ENCODE results near the gene IRF5. TPM values are rescaled to one million over a fixed set of nuclear protein-coding genes. Genes with fewer than 3 reads are reported as not detected.
"Not testable (repeated sequence)": the region's sequence is repeated elsewhere in the genome, so short reads cannot be mapped to it uniquely, and the experiment has no call there.

The IRF5 gene
- polyA plus RNA-seq, 1 donor from 2014 or later, result not detected

- H3K27ac ChIP-seq (ENCODE audit: low read length), result no peak overlapping the region
- H3K4me3 ChIP-seq (ENCODE audit: low read length), result no peak overlapping the region
- H3K36me3 ChIP-seq (ENCODE audit: insufficient read depth, low read length), result no peaks in the 10 kb centered on the region
- no peak overlapping the region for H3K4me2 ChIP-seq (ENCODE audit: low read length)
- no peaks in the 10 kb centered on the region for H3K9me2 ChIP-seq (ENCODE audit: insufficient read depth, low read length)
- H3K9me3 ChIP-seq (ENCODE audit: low read length), result no peaks in the 10 kb centered on the region
- TF ChIP-seq POLR2AphosphoS5 (IDR thresholded peaks at IDR 0.05), result no peak
- TF ChIP-seq, protein P1, sequence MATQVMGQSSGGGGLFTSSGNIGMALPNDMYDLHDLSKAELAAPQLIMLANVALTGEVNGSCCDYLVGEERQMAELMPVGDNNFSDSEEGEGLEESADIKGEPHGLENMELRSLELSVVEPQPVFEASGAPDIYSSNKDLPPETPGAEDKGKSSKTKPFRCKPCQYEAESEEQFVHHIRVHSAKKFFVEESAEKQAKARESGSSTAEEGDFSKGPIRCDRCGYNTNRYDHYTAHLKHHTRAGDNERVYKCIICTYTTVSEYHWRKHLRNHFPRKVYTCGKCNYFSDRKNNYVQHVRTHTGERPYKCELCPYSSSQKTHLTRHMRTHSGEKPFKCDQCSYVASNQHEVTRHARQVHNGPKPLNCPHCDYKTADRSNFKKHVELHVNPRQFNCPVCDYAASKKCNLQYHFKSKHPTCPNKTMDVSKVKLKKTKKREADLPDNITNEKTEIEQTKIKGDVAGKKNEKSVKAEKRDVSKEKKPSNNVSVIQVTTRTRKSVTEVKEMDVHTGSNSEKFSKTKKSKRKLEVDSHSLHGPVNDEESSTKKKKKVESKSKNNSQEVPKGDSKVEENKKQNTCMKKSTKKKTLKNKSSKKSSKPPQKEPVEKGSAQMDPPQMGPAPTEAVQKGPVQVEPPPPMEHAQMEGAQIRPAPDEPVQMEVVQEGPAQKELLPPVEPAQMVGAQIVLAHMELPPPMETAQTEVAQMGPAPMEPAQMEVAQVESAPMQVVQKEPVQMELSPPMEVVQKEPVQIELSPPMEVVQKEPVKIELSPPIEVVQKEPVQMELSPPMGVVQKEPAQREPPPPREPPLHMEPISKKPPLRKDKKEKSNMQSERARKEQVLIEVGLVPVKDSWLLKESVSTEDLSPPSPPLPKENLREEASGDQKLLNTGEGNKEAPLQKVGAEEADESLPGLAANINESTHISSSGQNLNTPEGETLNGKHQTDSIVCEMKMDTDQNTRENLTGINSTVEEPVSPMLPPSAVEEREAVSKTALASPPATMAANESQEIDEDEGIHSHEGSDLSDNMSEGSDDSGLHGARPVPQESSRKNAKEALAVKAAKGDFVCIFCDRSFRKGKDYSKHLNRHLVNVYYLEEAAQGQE (IDR thresholded peaks at IDR 0.05; ENCODE audit: borderline replicate concordance), result no peak
- TF ChIP-seq EP300 (conservative IDR thresholded peaks at IDR 0.05; ENCODE audit: poor library complexity, severe bottlenecking), result no peak
- TF ChIP-seq, protein P2, sequence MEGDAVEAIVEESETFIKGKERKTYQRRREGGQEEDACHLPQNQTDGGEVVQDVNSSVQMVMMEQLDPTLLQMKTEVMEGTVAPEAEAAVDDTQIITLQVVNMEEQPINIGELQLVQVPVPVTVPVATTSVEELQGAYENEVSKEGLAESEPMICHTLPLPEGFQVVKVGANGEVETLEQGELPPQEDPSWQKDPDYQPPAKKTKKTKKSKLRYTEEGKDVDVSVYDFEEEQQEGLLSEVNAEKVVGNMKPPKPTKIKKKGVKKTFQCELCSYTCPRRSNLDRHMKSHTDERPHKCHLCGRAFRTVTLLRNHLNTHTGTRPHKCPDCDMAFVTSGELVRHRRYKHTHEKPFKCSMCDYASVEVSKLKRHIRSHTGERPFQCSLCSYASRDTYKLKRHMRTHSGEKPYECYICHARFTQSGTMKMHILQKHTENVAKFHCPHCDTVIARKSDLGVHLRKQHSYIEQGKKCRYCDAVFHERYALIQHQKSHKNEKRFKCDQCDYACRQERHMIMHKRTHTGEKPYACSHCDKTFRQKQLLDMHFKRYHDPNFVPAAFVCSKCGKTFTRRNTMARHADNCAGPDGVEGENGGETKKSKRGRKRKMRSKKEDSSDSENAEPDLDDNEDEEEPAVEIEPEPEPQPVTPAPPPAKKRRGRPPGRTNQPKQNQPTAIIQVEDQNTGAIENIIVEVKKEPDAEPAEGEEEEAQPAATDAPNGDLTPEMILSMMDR (IDR thresholded peaks at IDR 0.05; ENCODE audit: poor library complexity, severe bottlenecking), result no peak
- no peak for TF ChIP-seq MXI1 (conservative IDR thresholded peaks at IDR 0.05; ENCODE audit: poor library complexity, severe bottlenecking)
- no peak for TF ChIP-seq RAD21 (conservative IDR thresholded peaks at IDR 0.05)
- no peak for TF ChIP-seq SMC3 (conservative IDR thresholded peaks at IDR 0.05; ENCODE audit: poor library complexity)
- TF ChIP-seq EZH2 (IDR thresholded peaks at IDR 0.05; ENCODE audit: borderline replicate concordance, insufficient read depth, low read length, poor library complexity, severe bottlenecking), result no peak
- no peak for TF ChIP-seq TAF1 (IDR thresholded peaks at IDR 0.05; ENCODE audit: low read depth)
- H3F3A ChIP-seq (ENCODE audit: insufficient read depth, low read length, poor library complexity, severe bottlenecking), result no peaks in the 10 kb centered on the region
- H2AFZ ChIP-seq (ENCODE audit: low read depth, low read length), result no peak overlapping the region
- no peaks in the 10 kb centered on the region for H3K79me2 ChIP-seq (replicated peaks; ENCODE audit: insufficient read depth, low read length)
- no peaks in the 10 kb centered on the region for H4K20me1 ChIP-seq (ENCODE audit: insufficient read depth)
- H3K27me3 ChIP-seq (ENCODE audit: insufficient read depth, low read depth, low read length), result no peaks in the 10 kb centered on the region
- no peak overlapping the region for H3K9ac ChIP-seq (ENCODE audit: low read length)
Measured at GRCh38 chr7:128993419-128993818, 55.7 kb downstream of the IRF5 start.

DNA sequence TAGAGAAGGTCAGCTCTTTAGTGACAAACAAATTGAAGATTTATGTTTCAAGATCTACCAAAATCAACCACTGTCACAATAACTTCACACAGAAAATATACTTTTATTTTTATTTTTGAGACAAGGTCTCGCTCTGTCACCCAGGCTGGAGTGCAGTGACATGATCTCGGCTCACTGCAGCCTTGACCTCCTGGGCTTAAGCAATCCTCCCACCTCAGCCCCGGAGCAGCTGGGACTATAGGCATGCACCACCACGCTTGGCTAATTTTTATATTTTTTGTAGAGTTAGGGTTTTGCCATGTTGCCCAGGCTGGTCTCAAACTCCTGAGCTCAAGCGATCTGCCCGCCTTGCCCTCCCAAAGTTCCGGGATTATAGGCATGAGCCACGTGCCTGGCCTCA is 56.8 kb downstream of the IRF5 start:
- not testable (repeated sequence) for H3F3A ChIP-seq (ENCODE audit: insufficient read depth, low read length, poor library complexity, severe bottlenecking); H3K27ac ChIP-seq (ENCODE audit: low read length); H3K27me3 ChIP-seq (ENCODE audit: insufficient read depth, low read depth, low read length); H3K79me2 ChIP-seq (replicated peaks; ENCODE audit: insufficient read depth, low read length); H3K4me2 ChIP-seq (ENCODE audit: low read length); H2AFZ ChIP-seq (ENCODE audit: low read depth, low read length); H4K20me1 ChIP-seq (ENCODE audit: insufficient read depth); H3K9me3 ChIP-seq (ENCODE audit: low read length); H3K9ac ChIP-seq (ENCODE audit: low read length); H3K4me3 ChIP-seq (ENCODE audit: low read length); H3K36me3 ChIP-seq (ENCODE audit: insufficient read depth, low read length); H3K9me2 ChIP-seq (ENCODE audit: insufficient read depth, low read length)

GRCh38 chr7:128997181-128997580 is 59.5 kb downstream of the IRF5 start:
- no peak overlapping the region for H3K9ac ChIP-seq (ENCODE audit: low read length)
- H3K36me3 ChIP-seq (ENCODE audit: insufficient read depth, low read length), result no peaks in the 10 kb centered on the region

More at GRCh38 chr7:128997181-128997580, 59.5 kb downstream of the IRF5 start:
- H2AFZ ChIP-seq (ENCODE audit: low read depth, low read length), result no peak overlapping the region
- no peak overlapping the region for H3K4me3 ChIP-seq (ENCODE audit: low read length)
- no peaks in the 10 kb centered on the region for H3K9me2 ChIP-seq (ENCODE audit: insufficient read depth, low read length)
- H3K27ac ChIP-seq (ENCODE audit: low read length), result no peak overlapping the region
- no peaks in the 10 kb centered on the region for H3K27me3 ChIP-seq (ENCODE audit: insufficient read depth, low read depth, low read length)
- no peaks in the 10 kb centered on the region for H4K20me1 ChIP-seq (ENCODE audit: insufficient read depth)
- H3K4me2 ChIP-seq (ENCODE audit: low read length), result no peak overlapping the region
- no peaks in the 10 kb centered on the region for H3F3A ChIP-seq (ENCODE audit: insufficient read depth, low read length, poor library complexity, severe bottlenecking)
- no peaks in the 10 kb centered on the region for H3K79me2 ChIP-seq (replicated peaks; ENCODE audit: insufficient read depth, low read length)
- no peaks in the 10 kb centered on the region for H3K9me3 ChIP-seq (ENCODE audit: low read length)
- TF ChIP-seq EP300 (conservative IDR thresholded peaks at IDR 0.05; ENCODE audit: poor library complexity, severe bottlenecking), result no peak
- no peak for TF ChIP-seq TAF1 (IDR thresholded peaks at IDR 0.05; ENCODE audit: low read depth)
- TF ChIP-seq POLR2AphosphoS5 (IDR thresholded peaks at IDR 0.05), result no peak

Small RNAs within 50 kb of the gene (small RNA-seq; reads per million reads assigned to genes)
- gene RN7SL306P, result 0 reads per million in 3 experiments

Other genes with a start within 250 kb of the IRF5 start
- 31.8 and 38.1 TPM in 2 replicates for gene CALU, start 198.6 kb upstream of the IRF5 start, polyA plus RNA-seq
- gene OPN1SW, start 162.1 kb upstream of the IRF5 start, polyA plus RNA-seq, result 1.2 and 1.9 TPM in 2 replicates
- 41.3 and 42.5 TPM in 2 replicates for gene CCDC136, start 146.0 kb upstream of the IRF5 start, polyA plus RNA-seq
- gene FLNC, start 107.5 kb upstream of the IRF5 start, polyA plus RNA-seq, result 0.36 and 0.60 TPM in 2 replicates
- gene ATP6V1F, start 75.1 kb upstream of the IRF5 start, polyA plus RNA-seq, result 228 and 246 TPM in 2 replicates
- gene KCP, start 27.2 kb upstream of the IRF5 start, polyA plus RNA-seq, result 0.31 and 0.54 TPM in 2 replicates
- gene TNPO3, start 117.2 kb downstream of the IRF5 start, polyA plus RNA-seq, result 45.7 and 47.7 TPM in 2 replicates
- 1.7 and 2.5 TPM in 2 replicates for gene TSPAN33, start 206.8 kb downstream of the IRF5 start, polyA plus RNA-seq

Measured in neural cell (in vitro differentiated cells).